GM12892 (cell line): ENCODE data around the gene HOXA5.

Experiments used
- POLR2A ChIP-seq: IDR thresholded peaks from 2 replicates; pipeline ENCODE4 v1.6.1; 2011; ENCODE audit warnings: low read depth, low read length, control low read depth
- POLR2AphosphoS5 ChIP-seq: IDR thresholded peaks from 2 replicates; pipeline ENCODE4 v1.6.1; 2011; ENCODE audit warnings: low read depth, low read length, control low read depth
- TAF1 ChIP-seq: IDR thresholded peaks from 2 replicates; pipeline ENCODE4 v1.6.1; 2011; ENCODE audit warnings: low read depth, mild to moderate bottlenecking, control low read depth, low read length, borderline replicate concordance

GRCh38 chr7:27113991-27114769 lies 29.3 kb downstream of the HOXA5 start:
- TF ChIP-seq POLR2A: no peak
- TF ChIP-seq POLR2AphosphoS5: no peak
- TF ChIP-seq TAF1: no peak
